Measurements from ENCODE around the gene TMEM165. TPM values are rescaled to one million over a fixed set of nuclear protein-coding genes. Genes with fewer than 3 reads are reported as not detected.
A peak's percentile ranks its signal among the peaks of the same experiment; 100 is the strongest.

Gene TMEM165
- total RNA-seq, 1 experiment from 2014 or later, result 127 TPM

DNA sequence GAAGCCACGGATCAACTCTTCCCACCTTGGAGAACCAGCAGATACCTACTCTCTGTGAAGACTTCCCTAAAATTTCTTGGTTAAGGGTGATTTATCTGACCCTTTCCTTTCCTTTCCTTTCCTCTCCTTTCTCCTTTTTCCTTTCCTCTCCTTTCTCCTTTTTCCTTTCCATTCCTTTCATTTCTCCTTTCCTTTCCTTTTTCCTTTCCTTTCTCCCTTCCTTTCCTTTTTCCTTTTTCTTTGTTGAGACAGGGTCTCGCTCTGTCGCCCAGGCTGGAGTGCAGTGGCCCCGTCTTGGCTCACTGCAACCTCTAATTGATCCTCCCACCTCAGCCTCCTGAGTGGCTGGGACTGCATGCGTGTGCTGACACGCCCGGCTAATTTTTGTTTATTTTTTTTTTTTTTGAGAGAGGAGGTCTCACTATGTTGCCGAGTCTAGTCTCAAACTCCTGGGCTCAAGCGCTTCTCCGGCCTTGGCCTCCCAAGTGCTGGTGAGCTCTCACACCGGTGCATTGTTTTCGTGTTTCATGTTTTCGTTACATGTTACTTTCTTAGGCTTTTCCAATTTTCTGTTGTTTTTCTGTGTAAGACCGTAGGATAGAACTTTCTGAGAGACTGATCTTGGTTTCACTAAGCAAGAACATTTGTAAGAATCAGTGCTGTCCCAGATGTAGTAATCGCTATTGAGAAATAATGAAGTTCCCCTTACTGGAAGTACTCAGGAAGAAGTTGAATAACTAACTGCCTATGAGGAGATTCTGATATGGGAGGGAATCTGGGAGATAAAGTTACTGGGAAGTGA is 2.0 kb downstream of the TMEM165 start:
- in situ Hi-C loops (cut with HindIII; ENCODE audit: low sequenced_read_pairs), result no loop called here
- DNase-seq (ENCODE audit: low spot score), result no peak

DNA sequence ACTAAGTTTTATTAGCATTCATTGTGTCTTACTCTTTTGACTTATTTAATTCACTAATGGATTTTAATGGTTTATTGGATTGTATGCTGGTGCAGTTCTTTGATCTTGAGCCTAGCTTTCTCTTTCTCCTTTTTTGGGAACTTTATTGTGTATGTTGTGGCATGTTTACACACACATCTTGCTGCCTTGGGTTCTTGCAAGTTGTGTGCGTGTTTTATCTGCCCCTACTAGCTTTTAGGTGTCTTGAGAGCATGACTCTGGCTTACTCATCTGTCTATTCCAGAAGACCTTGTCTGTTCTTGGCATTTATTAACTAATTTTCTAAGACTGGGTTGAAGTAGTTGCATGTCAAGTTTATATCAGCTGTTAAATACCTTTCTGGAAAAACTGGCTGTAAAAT is 2.7 kb downstream of the TMEM165 start:
- in situ Hi-C loops (cut with HindIII; ENCODE audit: low sequenced_read_pairs), result no loop called here

GRCh38 chr4:55398966-55399365 is 3.2 kb downstream of the TMEM165 start:
- in situ Hi-C loops (cut with HindIII; ENCODE audit: low sequenced_read_pairs), result no loop called here

More for the DNA sequence above, 2.7 kb downstream of the TMEM165 start:
- DNase-seq (ENCODE audit: low spot score), result no peak

DNA sequence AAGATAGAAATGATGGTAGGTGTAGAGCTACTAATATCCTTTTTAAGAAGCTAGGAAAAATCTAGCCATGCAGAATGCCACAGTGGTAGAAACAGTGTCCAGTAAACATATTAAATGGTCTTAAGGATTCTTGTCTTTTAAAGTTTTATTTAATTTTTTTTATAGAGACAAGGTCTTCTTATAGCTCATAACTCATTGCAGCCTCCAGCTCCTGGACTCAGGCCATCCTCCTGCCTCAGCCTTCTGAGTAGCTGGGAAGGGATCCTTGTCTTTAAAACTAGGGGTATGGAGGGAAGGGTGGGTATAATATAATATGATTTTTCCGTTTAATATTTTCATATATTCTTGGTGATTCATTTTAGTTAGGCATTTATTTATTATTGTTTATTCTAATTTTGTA is 3.8 kb downstream of the TMEM165 start:
- in situ Hi-C loops (cut with HindIII; ENCODE audit: low sequenced_read_pairs), result no loop called here
- no peak for DNase-seq (ENCODE audit: low spot score)

More at GRCh38 chr4:55398966-55399365, 3.2 kb downstream of the TMEM165 start:
- DNase-seq (ENCODE audit: low spot score), result peak; percentile 6

DNA sequence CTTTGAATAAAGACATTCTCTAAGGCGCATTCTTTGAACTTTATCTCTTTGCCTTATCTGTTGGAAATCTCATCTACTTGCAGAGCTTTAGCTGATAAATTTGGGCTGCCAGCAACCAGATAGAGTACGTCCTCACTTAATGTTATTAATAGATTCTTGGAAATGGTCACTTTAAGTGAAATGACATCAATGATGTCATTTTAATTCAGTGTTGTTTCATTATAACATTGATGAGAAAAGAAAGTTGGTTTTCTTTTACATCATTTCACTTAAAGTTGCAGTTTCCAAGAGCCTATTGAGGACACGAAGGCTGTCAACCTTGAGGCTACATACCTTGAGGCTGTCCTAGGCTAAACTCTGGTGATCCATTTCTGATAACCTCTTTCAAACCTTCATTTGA is 9.3 kb downstream of the TMEM165 start:
- in situ Hi-C loops (cut with HindIII; ENCODE audit: low sequenced_read_pairs), result no loop called here

DNA sequence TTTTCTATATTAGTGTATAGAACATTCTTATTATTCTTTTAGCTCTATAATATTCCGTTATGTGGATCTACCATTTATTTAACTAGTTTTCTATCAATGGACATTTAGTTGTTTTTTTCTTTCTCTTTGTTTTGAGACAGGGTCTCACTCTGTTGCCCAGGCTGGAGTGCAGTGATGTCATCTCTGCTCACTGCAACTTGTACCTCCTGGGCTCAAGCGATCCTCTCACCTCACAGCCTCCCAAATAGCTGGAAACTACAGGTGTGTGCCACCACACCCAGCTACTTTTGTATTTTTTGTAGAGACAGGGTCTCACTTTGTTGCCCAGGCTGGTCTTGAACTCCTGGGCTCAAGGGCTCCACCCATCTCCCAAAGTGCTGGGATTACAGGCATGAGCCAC is 10.8 kb downstream of the TMEM165 start:
- in situ Hi-C loops (cut with HindIII; ENCODE audit: low sequenced_read_pairs), result no loop called here
- no peak for DNase-seq (ENCODE audit: low spot score)

More for the DNA sequence above, 9.3 kb downstream of the TMEM165 start:
- DNase-seq (ENCODE audit: low spot score), result no peak

GRCh38 chr4:55407119-55407518 is 11.4 kb downstream of the TMEM165 start:
- DNase-seq (ENCODE audit: low spot score), result no peak
- in situ Hi-C loops (cut with HindIII; ENCODE audit: low sequenced_read_pairs), result no loop called here

GRCh38 chr4:55407764-55408163 is 12.0 kb downstream of the TMEM165 start:
- in situ Hi-C loops (cut with HindIII; ENCODE audit: low sequenced_read_pairs), result no loop called here
- no peak for DNase-seq (ENCODE audit: low spot score)

- peak; percentile 23 for DNase-seq (ENCODE audit: low spot score)
- in situ Hi-C loops (cut with HindIII; ENCODE audit: low sequenced_read_pairs), result no loop called here
These were observed 13.9 kb downstream of the TMEM165 start for GRCh38 chr4:55409468-55410171.

DNA sequence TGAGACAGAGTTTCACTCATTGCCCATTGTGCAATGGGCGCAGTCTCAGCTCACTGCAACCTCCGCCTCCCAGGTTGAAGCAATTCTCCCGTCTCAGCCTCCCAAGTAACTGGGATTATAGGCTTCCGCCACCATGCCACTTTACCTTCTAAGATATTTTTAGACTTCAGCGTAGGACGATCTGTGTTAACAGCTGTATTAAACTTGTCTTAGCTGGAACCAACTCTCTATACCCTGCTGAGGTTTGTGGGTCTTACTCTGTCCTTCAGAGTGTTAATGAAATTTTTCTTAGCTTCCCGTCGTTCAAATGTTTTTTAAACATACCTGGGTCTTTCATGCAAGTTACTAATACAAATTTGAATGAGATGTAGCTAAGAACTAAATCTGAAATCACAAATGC is 14.7 kb downstream of the TMEM165 start:
- in situ Hi-C loops (cut with HindIII; ENCODE audit: low sequenced_read_pairs), result no loop called here
- no peak for DNase-seq (ENCODE audit: low spot score)

GRCh38 chr4:55411621-55412020 is 15.9 kb downstream of the TMEM165 start:
- DNase-seq (ENCODE audit: low spot score), result no peak
- in situ Hi-C loops (cut with HindIII; ENCODE audit: low sequenced_read_pairs), result no loop called here

DNA sequence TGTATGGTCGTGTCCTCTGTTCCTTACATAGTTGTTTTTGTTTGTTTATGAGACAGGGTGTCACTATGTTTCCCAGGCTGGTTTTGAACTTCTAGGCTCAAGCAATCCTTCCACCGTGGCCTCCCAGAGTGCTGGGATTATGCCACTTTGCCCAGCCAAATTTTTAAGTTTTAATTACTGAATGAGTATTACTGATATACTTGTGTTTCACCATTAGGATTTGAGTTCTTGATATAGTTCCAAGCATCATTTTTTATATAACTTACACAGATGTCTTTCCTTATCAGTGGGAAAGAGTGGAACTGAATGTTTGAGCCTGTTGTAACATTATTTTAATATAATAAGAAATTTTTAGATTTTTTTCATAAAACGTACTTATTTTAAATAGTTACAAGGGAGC is 20.4 kb downstream of the TMEM165 start:
- DNase-seq (ENCODE audit: low spot score), result no peak
- in situ Hi-C loops (cut with HindIII; ENCODE audit: low sequenced_read_pairs), result no loop called here

DNA sequence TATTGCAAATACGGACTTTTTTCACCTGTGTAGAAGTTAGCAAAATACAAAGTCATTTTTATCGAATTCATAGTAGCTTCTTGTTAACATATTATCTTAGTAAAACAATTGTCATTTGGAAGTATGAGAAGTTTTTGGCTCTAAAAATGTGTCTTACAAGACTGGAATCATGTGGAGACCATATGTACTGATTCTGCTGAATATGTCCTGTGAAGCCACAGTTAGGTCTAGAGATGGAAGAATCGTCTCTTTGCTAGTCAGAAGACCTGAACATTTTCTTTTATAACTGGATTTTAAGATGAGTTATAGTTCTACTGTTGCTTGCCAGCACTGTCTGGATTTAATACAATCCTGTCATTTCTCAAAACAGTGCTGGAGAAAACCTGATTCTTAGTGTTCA is 29.0 kb downstream of the TMEM165 start:
- in situ Hi-C loops (cut with HindIII; ENCODE audit: low sequenced_read_pairs), result no loop called here
- DNase-seq (ENCODE audit: low spot score), result no peak

- in situ Hi-C loops (cut with HindIII; ENCODE audit: low sequenced_read_pairs), result no loop called here
- no peak for DNase-seq (ENCODE audit: low spot score)
These were observed 36.1 kb downstream of the TMEM165 start for GRCh38 chr4:55431710-55432336.

DNA sequence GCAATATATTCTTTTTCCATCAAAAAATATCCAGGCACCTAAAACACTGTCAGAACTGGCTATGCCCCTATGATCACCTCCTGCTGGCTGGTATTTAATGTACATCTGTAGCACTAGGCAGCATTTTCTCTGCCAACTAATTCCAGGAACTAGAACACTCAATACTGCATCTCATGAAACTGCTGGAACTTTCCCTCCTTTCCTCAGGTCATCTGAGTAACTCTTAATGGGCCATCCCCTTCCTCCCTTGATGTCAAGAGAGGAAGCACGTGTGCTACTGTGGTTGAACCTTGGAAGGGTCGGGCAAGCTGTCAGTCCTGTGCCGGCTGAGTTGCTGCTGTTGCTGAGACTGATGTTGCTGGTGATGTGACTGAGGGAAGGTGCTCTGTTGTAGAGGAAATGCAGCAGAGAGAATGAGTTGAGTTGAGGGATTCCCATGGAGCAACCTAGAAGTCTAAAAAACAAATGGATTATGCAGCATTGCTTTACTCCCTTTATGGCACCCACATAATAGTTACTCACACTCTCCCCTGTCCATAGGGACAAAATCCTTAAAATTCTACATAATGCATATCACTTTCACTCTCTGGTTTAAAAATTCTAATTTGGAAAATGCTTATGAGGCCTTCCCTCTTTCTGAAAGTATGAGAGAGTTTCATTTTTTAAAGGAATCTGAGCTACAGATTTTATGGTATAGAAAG is 39.5 kb downstream of the TMEM165 start:
- no peak for DNase-seq (ENCODE audit: low spot score)
- in situ Hi-C loops (cut with HindIII; ENCODE audit: low sequenced_read_pairs), result no loop called here

DNA sequence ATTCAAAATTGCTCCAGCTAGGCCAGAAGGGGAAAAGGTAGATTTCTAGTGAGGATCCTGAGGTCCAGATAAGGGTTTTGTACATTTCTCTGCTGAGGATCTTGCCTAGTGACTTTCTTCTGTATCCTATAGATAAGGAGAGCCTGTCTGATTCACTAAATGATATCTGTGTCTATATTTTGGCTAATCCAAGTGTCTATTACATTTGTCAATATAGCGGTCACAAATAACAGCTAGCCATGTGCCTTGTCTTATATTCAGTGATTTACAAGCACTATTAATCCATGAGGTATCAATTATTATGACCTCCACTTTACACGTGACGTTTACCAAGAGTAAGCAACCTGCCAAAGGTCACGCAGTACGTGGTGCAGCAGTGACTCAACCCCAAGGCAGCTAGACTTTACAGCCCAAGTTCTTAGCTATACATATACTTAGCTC is 41.6 kb downstream of the TMEM165 start:
- DNase-seq (ENCODE audit: low spot score), result no peak
- in situ Hi-C loops (cut with HindIII; ENCODE audit: low sequenced_read_pairs), result no loop called here

DNA sequence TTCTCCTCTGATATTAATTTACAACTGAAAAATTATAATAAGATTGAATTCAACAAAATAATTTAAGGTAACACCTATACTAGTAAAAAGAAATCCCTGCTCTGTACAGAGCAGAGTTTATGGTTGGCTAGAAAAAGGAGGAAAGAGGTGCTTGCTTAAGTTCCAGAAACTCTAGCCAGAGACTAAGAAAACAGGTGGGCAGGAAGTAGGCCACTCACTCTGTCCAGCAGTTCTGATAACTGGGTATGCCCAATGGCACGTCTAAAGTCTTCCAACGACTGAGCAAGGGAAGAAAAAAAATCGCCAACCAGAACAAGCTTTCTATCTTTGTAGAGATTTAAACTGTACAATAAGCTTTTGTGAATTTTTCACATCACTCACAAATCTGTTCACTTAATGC is 42.1 kb downstream of the TMEM165 start:
- DNase-seq (ENCODE audit: low spot score), result no peak
- in situ Hi-C loops (cut with HindIII; ENCODE audit: low sequenced_read_pairs), result no loop called here

GRCh38 chr4:55438314-55438713 is 42.6 kb downstream of the TMEM165 start:
- in situ Hi-C loops (cut with HindIII; ENCODE audit: low sequenced_read_pairs), result no loop called here
- DNase-seq (ENCODE audit: low spot score), result no peak

- DNase-seq (ENCODE audit: low spot score), result no peak
- in situ Hi-C loops (cut with HindIII; ENCODE audit: low sequenced_read_pairs), result no loop called here
These were observed 43.3 kb downstream of the TMEM165 start for GRCh38 chr4:55439023-55439422.

DNA sequence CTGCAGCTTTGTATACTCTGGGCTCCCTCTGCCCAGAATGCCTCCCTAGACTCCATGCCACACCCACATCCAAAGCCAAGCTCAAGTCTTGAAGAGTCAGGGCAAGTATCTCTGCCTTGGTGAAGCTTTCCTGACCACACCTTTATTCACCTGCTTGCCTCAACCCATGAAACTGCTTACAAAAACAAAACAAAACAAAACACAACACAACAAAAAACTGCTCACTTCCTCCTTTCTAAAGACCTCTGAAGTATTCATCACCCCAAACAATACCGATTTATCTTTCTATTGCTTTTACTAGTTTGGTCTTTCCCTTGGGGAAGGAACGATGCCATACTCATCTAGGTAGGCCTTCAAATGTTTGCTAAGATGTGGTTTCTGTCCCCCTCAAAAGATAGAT is 45.0 kb downstream of the TMEM165 start:
- in situ Hi-C loops (cut with HindIII; ENCODE audit: low sequenced_read_pairs), result no loop called here
- no peak for DNase-seq (ENCODE audit: low spot score)

Measured in G401 (cell line).